Activated effector memory CD4-positive, alpha-beta T cell treated with Interleukin-2 at 50 U/mL for 16 hours (primary cell): Measurements from ENCODE around the gene IGF2BP2.
"Not testable (repeated sequence)": the region's sequence is repeated elsewhere in the genome, so short reads cannot be mapped to it uniquely, and the experiment has no call there.

Source experiments
- DNase-seq: peaks from one replicate; pipeline ENCODE4 v3.0.0-alpha.2; 2020

Gene IGF2BP2

DNA sequence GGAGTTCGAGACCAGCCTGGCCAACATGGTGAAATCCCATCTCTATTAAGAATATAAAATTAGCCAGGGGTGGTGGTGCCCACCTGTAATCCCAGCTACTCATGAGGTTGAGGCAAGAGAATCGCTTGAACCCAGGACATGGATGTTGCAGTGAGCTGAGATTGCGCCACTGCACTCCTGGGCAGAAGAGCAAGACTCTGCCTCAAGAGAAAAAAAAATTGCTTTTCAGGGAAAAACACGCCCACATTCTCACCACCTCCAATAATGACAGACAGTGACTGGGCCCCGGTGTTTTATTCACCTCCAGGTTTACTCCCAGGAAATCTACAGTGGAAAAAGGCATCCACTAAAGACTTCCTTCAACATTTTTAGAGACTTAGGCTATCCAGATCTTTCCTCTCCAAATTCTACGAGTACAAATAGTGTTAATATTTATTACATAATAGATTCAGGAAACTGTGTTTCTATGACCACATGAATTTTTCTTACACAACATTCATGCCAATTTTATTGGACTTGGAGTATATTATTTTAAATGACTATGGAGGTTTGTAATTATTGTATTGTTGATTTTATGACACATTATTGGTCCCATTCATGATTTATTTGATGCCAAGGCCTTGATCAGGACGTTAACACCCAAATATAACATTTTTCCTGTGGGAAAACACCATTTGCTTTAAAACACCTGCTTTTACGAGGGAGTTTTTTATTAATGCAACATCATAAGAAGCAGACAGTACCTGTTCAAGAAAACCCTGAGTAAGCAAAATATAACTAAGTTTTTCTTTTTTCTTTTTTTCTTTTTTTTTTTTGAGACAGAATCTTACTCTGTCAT lies 26.6 kb downstream of the IGF2BP2 start:
- no peak for DNase-seq

DNA sequence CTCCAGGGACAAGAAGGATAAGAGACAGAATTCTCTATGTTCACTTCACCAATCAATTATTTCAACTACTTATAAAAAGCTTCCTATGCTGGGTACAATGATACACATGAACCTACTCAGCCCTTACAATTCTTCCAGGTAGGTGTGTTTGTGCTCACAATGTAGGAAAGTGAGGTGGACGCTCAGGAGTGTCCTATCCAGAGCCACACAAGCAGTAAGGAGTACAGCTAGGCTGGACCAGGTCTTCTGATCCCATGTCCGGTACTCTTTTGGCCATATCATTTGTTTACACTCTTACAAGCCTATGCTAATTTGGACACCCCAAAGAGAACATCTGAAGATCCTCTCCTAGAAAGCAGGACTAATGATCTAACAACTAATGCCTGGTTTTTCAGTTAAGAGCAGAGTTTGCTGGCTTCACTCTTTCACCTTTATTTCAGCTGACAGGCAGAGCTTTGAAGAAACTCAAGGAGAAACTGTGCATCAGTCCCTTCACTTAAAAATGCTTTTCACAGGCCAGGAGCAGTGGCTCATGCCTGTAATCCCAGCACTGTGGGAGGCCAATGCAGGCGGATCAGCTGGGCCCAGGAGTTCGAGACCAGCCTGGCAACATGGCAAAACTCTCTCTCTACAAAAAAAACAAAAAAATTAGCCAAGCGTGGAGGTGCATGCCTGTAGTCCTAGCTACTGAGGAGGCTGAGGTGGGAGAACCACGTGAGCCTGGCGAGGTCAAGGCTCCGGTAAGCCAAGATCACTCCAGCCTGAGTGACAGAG lies 27.5 kb downstream of the IGF2BP2 start:
- no peak for DNase-seq

DNA sequence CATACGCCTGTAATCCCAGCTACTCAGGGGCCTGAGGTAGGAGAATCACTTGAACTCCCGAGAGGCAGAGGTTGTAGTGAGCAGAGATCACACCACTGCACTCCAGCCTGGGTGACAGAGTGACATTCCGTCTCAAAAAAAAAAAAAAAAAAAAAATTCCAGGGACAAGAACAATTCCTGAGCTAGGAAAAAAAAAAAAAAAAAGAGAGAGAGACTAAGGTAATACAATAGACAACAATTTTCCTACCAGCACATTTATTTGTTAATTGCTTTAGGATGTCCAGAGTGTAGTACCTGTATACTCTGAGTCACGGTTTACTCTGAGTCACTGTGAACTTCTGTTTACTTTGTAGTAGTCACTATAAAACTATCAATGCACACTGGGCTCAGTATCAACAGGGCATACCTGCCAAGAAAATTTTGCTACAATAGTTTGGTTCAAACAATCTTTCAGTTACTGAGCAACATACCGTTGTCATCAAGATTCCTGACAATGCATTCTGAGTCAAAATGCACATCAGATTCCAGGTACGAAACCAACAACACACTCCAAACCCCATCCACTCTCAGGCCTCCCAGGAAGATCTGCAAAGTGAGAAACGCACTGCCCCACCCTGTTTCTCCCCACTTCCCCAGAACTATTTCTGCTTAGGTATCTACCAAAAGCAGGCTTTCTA lies 28.3 kb downstream of the IGF2BP2 start:
- DNase-seq, result no peak

DNA sequence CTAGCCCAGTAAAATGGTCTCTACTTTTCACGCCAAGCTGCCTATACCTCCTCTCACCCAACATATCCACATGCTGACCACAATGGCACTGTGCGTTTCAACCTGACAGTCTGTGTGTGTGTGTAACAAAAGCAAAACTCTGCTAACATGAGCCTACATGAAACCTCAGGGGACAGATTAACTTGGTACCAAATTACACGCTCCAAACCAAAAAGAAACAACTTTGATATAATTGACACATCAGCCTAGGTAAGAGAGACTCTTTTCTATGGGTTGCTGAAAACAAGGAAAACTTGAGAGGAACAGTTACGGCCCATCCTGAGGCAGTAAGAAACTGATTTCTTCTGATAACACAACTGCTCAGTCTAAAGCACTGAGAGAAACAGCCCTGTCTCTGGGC lies 31.5 kb downstream of the IGF2BP2 start:
- no peak for DNase-seq

DNA sequence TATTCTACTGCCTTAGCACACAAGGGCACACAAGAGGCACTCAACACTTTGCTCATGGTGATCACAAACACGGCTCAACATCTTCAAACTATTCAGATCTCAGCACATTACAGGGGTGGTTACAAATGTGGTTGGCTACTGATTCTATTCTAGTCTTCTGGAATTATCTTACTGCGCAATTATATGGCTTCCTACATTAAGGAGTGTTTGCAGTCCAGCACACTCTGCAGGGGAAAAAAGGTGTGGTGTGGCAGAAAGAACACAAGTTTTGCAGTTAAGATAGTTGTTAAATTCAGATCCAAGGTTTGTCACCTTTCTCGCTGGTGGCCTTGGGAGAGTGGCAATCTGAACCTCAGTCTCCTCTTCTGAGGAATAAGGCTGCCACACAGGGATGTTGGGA lies 31.9 kb downstream of the IGF2BP2 start:
- DNase-seq, result no peak

DNA sequence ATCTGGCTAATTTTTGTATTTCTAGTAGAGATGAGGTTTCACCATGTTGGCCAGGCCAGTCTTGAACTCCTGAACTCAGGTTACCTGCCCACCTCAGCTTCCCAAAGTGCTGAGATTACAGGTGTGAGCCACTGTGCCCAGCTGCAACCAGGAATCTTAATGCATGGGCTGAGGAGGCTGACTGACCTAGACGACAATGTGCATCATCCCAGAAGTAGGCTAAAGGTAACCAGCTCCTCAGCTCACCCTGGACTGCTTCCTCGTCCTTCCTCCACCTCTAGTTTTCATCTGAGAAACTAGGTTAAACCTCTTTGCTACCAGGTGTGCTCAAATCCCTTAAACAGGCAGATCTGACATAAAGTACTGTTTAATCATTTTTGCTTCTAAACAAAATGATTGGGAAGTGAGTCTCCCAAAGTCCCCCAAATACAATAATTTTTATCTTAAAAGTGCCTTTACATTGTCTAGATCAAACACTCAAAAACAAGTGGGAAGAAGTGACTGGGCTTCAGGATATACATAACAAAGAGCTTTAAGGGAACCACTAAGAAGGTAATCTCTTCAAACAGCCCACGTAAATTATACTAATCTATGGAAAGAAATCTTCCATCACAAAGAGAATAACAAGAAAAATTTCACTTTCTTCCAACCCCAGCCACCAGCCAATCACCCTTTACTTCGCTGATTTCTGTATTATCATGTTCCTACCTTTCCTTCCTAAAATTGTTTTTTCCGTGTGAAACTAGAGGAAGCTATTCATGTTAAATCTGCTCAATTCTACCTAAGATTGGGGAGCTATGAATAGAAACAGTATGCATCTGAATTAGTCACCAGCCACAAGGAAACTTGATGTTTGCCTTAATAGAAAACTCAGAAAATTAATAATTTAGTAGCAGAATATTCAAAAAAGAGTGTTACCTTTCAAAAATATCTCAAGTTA lies 34.7 kb downstream of the IGF2BP2 start:
- no peak for DNase-seq

DNA sequence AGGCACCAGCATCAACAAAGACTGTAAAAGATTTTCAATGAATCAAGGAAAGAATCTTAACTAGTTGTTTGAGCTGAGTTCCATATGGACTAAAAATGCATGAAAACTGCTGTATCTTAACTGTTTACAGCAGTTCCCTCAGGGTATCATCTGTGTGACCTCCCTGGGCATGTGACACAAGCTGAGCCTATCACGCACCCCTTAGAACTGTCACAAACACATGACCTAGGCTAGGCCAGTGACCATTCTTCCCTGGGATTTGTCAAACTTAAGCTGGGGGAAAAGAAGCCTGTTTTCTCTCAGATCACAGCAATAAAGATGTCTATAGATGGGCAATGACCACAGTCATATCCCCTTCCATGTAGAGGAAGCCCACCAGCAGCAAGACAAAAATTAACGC lies 35.7 kb downstream of the IGF2BP2 start:
- DNase-seq, result no peak

DNA sequence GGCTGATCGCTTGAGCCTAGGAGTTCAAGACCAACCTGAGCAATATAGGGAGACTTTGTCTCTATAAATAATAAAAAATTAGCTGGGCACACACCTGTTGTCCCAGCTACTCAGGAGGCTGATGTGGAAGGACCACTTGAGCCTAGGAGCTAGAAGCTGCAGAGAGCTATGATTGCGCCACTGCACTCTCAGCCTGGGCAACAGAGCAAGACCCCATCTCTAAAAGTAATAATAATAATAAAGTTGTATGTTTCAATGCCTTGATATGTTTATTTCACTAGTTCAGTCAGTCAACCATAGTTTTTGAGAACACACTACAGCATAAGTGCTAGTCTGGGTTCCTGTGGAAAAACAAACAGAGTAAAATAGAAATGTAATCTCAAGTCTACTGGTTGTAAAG lies 36.5 kb downstream of the IGF2BP2 start:
- DNase-seq, result no peak

DNA sequence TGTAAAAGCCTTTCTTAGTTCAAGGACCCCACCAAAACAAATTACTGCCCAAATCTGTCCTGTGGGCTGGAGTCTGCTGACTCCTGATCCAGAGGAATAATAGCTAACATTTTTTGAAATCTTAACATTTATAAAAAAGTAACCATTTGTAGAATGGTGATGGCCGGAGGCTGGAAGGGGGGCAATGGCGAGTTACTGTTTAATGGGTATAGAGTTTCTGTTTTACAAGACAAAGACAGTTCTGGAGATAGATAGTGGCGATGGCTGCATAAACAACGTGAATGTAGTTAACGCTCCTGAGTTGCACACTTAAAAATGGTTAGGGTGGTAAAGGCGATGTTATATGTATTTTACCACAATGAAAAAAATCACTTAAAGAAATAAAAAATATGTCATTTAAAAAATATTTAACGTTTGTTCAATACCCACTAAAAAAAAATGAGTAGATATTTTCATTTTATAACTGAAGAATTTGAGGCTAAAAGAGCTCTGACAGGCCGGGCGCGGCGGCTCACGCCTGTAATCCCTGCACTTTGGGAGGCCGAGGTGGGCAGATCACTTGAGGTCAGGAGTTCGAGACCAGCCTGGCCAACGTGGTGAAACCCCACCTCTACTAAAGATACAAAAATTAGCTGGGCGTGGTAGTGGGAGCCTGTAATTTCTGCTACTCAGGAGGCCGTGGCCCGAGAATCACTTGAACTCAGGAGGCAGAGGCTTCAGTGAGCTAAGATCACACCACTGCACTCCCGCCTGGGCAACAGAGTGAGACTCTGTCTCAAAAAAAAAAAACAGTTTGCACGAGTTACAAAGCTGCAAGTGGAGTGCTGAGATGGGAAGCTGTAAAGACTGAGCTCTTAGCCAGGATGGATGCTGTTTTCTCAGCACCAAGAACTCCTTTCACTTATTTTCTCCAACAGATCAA lies 37.6 kb downstream of the IGF2BP2 start:
- DNase-seq, result no peak

DNA sequence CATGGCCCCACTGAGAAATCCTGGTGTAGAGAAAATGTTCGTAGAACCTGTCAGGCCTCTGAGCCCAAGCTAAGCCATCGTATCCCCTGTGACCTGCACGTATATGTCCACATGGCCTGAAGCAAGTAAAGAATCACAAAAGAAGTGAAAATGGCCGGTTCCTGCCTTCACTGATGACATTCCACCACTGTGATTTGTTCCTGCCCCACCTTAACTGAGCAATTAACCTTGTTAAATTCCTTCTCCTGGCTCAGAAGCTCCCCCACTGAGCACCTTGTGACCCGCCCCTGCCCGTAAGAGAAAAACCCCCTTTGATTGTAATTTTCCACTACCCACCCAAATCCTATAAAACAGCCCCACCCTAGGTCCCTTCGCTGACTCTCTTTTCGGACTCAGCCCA lies 38.6 kb downstream of the IGF2BP2 start:
- DNase-seq, result not testable (repeated sequence)

DNA sequence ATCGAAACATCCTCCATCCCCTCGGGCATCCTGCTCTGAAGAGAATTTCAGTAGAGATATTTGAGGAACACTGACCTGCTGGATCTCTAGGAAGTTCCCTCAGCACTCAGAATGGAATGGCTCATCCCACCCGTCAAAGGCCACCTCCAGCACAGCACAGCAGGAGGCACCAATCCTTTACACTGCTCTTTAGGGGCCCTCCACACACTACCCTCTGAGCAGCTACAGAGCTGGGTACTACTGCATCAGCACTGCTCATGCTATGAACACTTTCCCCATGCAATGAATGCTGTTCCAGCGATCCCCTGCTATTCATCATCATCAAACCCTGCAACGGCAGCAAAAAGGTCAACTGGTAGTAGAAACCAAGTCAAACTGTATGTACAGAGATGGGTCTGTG lies 40.5 kb downstream of the IGF2BP2 start:
- no peak for DNase-seq

DNA sequence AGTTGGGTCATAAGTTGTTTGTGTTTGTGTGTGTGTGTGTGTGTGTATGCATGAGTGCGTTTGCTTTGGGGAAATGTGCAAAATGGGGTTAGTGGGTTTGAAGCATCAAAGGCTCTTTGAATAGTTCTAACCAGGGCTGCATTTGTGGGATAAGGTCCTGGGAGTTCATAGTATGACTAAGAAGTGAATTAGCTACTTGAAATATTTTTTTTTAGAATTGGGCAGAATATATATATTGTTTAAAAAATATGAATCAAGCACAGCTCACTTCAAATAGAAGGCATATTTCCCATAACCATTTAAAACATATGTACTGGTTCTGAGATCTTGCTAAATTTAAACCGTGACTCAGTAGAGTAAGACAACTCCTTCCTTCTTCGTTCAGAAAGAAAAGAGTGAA lies 43.1 kb downstream of the IGF2BP2 start:
- no peak for DNase-seq

DNA sequence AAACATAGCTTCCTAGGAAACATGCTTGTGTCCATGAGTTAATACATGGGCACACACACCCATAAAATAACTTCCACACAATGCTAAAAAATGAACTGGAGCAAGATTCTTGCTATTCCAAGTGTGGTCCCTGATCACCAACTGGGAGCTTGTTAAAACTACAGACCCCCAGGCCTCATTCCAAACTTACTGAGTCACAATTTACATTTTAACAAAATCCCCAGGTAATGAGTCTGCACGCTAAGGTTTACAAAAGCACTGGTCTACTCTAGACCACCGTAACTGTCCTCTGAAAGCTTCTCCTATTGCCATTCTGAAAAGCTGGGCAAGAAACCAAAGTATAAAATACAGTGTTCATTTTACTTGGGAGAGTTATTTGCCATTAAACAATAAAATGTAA lies 45.4 kb downstream of the IGF2BP2 start:
- DNase-seq, result no peak

DNA sequence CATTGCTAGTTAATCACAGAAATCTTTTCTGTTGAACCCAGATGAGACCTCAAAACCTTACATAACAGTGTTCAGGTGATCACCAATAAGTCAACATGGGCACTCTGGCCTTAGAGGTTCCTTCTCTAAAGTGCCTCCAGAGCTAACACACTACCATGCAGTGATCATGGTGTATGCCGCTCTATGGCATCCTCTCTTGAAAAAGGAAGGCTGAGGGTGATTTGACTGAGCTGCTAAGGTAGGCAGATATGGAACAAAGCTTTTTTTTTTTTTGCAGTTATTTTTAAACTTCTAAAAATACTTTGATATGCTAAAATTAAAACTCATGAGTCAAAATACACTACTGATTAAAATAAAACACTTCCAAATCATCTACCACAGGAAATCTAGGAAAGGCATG lies 46.0 kb downstream of the IGF2BP2 start:
- no peak for DNase-seq

DNA sequence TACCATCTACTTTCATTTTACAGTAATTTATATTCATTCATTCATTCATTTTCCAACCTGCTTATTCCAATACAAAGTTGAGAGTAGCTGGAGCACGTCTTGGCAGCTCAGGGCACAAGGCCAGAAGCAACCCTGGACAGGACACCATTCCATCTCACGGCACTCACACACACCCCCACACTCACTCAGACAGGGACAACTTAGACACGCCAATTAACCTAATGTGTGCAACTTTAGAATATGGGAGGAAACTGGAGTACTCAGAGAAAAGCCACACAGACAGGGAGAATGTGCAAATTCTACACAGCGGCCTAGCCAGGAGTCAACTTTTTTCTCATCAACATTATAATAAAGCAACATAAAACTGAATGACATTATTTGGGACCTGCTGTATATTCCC lies 46.7 kb downstream of the IGF2BP2 start:
- no peak for DNase-seq

DNA sequence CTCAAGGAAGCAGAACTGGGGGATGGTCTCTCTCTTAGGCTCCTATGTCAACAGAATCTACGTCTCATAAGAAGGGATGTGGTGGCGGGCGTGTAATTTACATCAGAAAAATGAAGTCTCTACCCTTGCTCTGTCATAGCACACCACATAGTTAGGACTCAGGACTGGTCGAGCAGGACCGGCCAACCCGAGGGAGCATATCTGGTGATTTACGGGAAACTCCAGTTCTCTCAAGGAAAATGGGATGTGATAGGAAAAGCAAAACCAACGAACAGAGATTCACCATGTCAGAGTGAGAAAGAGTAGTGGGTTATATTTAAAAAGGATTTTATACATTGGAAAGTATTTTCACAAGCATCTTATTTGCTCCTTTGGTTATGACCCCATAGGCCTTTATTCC lies 54.7 kb downstream of the IGF2BP2 start:
- no peak for DNase-seq

DNA sequence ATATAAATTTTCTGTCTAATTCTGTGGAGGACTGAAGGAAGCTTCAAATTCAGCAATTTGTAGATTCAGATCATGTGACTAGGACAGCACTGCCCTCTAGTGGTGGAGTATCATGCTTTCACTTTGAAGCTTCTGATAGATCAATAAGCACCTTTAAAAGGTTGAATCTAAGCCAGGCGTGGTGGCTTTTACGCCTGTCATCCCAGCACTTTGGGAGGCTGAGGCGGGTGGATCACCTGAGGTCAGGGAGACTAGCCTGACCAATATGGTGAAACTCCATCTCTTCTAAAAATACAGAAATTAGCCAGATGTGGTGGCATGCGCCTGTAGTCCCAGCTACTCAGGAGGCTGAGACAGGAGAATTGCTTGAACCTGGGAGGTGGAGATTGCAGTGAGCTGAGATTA lies 56.3 kb downstream of the IGF2BP2 start:
- not testable (repeated sequence) for DNase-seq

DNA sequence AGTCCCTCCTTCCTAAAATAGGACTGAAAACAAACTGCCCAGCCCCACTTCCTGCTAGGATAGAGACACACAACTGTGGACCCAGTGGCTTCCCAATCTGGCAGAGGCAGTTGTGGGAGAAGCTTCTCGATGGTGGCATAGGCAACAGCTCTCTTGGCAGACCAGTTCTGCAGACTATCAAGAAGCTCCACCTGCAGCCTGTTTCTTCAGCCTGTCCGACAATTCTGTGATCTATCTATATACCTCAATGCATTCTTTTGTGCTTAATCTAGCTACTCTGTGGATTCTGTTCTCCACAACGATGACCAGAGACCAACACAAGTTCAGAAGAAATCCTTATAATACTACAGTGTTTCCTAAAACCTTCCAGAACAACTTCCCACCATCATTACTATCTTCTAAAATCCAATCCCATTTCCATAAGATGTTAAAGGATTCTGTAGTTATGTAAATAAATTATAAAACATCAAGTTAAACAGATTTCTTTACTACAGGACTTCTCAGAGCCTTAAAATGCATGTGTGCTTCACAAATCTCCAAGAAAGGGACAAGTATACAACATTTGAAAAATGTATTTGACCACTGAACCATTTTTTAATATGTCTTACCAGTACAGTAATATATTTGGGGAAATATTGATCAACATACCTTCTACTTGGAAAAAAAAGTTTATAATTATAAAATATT lies 57.7 kb downstream of the IGF2BP2 start:
- no peak for DNase-seq

DNA sequence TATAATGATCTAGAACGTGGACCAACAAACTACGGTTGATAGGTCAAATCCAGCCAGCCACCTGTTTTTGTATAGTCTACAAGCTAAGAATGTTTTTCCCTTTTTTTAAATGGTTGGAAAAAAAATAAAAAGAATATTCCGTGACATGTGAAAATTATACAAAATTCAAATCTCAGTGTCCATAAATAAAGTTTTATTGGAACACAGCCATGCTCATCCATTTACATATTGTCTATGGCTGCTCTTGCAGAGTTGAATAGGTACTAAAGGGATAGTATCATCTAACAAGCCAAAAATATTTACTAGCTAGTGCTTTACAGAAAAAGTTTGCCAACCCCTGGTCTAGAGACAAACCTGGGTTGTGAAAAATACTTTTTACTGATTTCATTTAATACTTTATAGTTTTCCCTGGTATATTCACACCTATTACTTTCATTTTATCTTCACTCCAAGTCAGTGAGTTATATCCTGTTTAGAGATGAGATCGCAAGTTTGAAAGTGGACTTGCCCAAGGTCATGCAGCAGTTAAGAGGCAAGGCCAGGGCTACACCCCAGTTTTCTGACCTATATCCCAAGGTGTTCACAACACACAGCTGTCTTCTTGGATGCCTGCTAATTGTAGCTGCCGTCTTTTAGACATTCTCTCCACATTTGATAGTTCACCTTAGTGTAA lies 58.4 kb downstream of the IGF2BP2 start:
- DNase-seq, result no peak

DNA sequence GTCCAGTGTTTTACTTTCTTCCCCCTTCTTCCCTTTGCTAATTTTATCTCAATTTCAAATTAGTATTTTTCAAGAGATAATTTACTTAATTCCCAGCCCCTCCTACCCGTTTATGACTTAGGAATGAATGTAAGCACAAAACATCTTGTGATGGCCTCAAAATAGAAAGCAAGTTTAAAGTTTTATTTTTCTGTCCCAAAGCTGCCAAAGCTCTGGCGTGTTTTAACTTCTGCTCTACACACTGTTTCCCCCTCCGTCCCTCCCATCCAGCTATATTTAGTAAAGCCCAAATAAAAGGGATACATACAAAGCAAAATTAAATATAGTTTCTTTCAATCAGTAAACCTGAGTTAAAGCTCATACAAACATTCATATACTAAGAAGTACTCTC lies 59.9 kb downstream of the IGF2BP2 start:
- no peak for DNase-seq
